AG04449 (cell line): ENCODE measurements around the gene CYSRT1.

Experiments
- CTCF ChIA-PET: fragments of 350-600 bp; formaldehyde crosslinking; extraction: SDS; loops from one replicate; lab custom pipeline; 2021; ENCODE audit warnings: antibody characterized with exemption; lab: Yijun Ruan, JAX
- POLR2A ChIA-PET: fragments of 400-600, 350-600 bp; formaldehyde crosslinking; extraction: SDS; loops from one replicate; lab custom pipeline; 2020; ENCODE audit warnings: antibody characterized with exemption, inconsistent platforms; lab: Yijun Ruan, JAX
- DNase-seq: peaks from one replicate; pipeline ENCODE4 v3.0.0-alpha.2; 2010; ENCODE audit warnings: low read depth, low spot score
- H3K4me3 ChIP-seq: 2 replicates; pipeline ENCODE4 v1.5.1; 2011; ENCODE audit warnings: low read depth, mild to moderate bottlenecking, control low read depth, low read length
- TF ChIP-seq, protein P1 (sequence below): IDR thresholded peaks from one replicate; pipeline ENCODE4 v1.5.1; 2011; ENCODE audit warnings: mild to moderate bottlenecking, moderate library complexity, low read length, control low read depth, inconsistent platforms; ENCODE audit not compliant: insufficient read depth; ENCODE audit errors: missing control alignments

CYSRT1 gene

DNA sequence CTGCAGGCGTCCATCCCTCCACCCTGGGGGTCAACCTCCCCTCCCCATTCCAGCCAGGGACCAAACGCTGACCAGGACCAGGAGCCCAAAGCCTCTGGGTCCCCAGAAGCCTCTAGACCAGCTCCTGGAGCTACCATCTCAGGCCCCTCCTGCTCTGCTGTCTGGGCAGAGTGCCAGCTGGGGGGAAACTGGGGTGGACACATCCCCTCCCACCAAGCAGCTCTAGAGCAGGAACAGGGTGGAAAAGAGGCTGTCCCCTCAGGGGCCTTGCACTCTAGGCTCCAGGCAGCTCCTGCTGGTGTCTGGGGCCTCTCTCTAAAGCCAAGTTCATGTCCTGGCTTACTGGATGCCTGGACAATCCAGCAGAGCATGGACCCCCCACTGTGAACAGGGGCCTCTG is 32.1 kb upstream of the CYSRT1 start:
- ChIA-PET POLR2A (interaction anchor here (1.0 to 1.7 kb wide), 2 partner anchors 34 to 48 kb away, joined by 3 to 4 read pairs; partner anchors contain the start of genes RNF224 and TUBB4B), CTCF (interaction anchor here (0.9 to 1.4 kb wide), 2 partner anchors 8 to 35 kb away, joined by 3 to 5 read pairs; partner anchors contain the start of genes RNF224 and TPRN)
- TF ChIP-seq, protein P1, sequence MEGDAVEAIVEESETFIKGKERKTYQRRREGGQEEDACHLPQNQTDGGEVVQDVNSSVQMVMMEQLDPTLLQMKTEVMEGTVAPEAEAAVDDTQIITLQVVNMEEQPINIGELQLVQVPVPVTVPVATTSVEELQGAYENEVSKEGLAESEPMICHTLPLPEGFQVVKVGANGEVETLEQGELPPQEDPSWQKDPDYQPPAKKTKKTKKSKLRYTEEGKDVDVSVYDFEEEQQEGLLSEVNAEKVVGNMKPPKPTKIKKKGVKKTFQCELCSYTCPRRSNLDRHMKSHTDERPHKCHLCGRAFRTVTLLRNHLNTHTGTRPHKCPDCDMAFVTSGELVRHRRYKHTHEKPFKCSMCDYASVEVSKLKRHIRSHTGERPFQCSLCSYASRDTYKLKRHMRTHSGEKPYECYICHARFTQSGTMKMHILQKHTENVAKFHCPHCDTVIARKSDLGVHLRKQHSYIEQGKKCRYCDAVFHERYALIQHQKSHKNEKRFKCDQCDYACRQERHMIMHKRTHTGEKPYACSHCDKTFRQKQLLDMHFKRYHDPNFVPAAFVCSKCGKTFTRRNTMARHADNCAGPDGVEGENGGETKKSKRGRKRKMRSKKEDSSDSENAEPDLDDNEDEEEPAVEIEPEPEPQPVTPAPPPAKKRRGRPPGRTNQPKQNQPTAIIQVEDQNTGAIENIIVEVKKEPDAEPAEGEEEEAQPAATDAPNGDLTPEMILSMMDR, result no peak
- H3K4me3 ChIP-seq, result no peak overlapping the region
- no peak for DNase-seq

DNA sequence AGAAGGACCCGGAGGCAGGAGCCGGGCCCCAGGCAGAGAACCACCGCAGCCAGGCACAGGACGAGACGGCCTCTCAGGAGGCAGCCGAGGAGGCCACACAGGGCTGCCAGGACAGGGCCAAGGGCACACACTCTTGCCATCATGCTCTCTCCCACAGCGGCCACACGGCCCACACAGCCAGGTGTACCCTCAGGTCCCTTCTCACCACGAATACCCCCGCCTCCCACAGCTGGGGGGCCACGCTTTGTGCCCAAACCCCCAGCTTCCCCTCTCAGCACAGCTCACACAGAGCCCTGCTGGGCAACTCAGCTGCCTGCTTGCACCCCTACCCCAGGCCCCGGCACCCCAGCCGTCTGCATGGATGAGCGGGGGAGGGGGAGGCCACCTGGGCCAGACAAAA is 31.2 kb upstream of the CYSRT1 start:
- TF ChIP-seq, protein P1, result no peak
- CTCF ChIA-PET, result interaction anchor here (1.9 kb wide), 1 partner anchor 43 kb away, joined by 6 read pairs; no protein-coding TSS in a partner anchor
- POLR2A ChIA-PET, result interaction anchor here (1.0 to 1.3 kb wide), 2 partner anchors 47 to 49 kb away, joined by 3 to 4 read pairs; partner anchors contain the start of gene TUBB4B
- H3K4me3 ChIP-seq, result no peak overlapping the region
- no peak for DNase-seq

DNA sequence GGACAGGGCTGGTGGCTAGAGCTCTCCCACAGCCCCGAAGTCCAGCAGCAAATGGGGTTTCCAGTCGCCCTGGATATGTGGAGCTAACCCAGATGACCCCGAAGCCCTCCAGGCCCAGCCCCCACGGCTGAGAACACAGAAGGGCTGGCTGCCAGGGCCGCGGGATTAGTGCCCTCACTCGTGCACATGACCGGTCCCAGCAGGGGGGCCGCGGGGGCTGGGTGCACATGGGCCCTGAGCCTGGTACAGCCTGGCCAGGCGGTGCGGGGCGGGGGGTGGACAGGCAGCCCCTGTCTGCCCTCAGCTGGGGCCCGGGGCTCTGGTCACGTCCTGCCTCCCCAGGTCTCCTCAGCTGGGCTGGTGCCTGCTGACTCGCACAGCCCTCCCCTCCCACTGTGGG is 30.6 kb upstream of the CYSRT1 start:
- H3K4me3 ChIP-seq, result no peak overlapping the region
- ChIA-PET POLR2A (interaction anchor here (1.3 to 1.8 kb wide), 2 partner anchors 46 to 48 kb away, joined by 4 to 6 read pairs; partner anchors contain the start of gene TUBB4B), CTCF (interaction anchor here (1.2 to 1.9 kb wide), 2 partner anchors 13 to 42 kb away, joined by 3 to 6 read pairs; no protein-coding TSS in a partner anchor)
- no peak for DNase-seq
- TF ChIP-seq, protein P1, result no peak

DNA sequence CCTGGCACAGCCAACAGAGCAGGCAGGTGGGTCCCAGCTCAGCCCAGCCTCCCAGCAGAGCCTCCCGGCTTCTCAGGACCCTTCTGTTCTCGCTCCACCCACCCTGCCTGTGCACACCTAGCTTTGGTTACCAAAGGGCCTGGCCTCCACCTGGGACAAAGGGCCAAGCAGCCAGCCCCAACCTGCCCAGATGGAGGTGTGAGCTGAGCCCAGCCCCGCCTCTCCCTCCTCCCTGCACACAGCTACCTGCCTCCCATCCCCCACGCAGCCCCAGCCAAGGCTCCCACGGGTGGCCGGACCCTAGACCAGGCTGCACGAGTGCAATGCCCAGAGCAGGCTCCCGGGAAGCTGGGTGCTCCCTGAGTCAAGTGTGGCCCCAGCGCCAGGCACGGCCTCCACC is 30.1 kb upstream of the CYSRT1 start:
- TF ChIP-seq, protein P1, result no peak
- no peak for DNase-seq
- no peak overlapping the region for H3K4me3 ChIP-seq
- ChIA-PET CTCF (interaction anchor here (1.2 to 1.9 kb wide), 3 partner anchors 9 to 42 kb away, joined by 3 to 6 read pairs (median 3); no protein-coding TSS in a partner anchor), POLR2A (interaction anchor here (1.3 to 1.8 kb wide), 2 partner anchors 46 to 47 kb away, joined by 4 to 6 read pairs; partner anchors contain the start of gene TUBB4B)

DNA sequence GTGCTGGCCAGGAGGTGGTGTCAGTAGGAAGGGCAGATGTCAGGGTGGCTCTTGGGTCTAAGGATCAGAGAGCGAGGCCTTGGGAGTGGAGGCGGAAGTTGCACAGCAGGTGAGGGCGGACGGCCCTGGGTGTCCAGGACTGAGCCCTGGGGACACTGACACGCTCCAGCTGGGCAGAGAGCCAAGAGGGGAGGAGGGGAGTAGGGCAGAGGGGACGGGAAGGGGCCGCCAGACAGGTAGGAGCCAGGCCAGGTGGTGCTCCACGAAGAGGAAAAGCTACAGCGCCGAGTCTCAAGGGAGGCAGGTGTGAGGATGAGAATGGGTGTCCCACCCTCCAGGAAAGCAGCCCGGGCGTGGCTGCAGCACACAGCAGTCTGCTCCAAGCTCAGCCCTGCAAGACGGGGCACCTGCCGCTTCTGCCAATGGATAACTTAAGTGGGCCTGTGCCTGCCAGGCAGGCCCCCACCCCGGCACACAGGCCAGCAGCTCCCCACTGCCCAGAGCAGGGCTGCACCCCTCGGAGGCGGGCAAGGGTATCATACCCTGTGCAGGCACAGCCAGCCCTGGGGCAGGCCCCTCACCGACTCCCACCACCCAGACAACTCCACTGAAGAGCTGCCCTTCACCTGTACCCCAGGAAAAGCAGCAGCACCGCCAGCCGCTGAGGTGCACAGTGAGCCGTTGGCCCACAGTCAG is 29.3 kb upstream of the CYSRT1 start:
- DNase-seq, result no peak
- TF ChIP-seq, protein P1, result no peak
- ChIA-PET POLR2A (interaction anchor here (1.8 kb wide), 1 partner anchor 45 kb away, joined by 6 read pairs; the partner anchor contains the start of gene TUBB4B), CTCF (interaction anchor here (1.2 to 1.4 kb wide), 2 partner anchors 8 to 12 kb away, joined by 3 read pairs; no protein-coding TSS in a partner anchor)
- H3K4me3 ChIP-seq, result no peak overlapping the region
